HG03521 (cell line): ENCODE data around the gene PPP1R3C.

Experiments
- ATAC-seq: cut with Tn5 transposase; IDR thresholded peaks from one replicate; pipeline ENCODE4 v1.9.1; 2021; ENCODE audit warnings: mild to moderate bottlenecking, moderate library complexity; ENCODE audit not compliant: unreplicated experiment

The PPP1R3C gene

DNA sequence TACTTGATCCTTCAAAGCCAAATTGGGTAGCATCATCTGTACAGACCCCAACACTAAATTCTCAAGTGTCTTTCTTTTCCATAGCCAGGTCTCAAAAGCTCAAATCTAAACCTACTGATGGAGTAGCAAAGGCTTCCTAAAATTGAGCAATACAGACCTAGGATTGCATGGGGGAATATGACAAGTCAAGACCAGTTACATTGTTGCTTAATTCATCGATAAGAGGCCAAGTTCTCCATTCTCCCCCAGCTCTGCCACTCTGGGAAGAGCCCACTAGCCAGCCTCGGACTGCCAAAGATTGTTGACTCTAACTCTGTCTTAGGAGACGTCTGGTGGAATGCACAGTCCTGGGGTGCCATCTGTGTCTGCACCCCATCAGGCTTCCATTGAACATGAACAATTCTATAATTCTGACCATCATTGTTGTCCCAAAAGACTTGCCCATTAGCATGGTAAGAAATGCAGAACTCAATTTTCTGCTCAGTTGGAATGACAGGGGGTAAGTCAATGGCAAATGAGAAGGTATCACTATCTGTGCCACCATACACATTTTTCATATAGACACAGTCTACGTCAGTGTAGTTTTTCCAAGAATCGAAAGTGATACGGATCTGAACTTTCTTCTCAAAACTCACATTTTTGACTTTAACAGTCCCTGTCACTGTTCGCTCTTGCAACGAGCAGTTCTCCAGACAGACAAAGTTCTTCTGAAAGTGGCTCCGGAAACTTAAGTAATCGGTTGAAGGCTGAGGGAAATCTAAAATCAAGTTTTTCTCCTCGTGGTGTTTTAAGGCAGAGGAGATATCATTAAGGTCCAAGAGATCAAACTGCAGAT, 2.9 kb downstream of the PPP1R3C start:
- no peak for ATAC-seq

DNA sequence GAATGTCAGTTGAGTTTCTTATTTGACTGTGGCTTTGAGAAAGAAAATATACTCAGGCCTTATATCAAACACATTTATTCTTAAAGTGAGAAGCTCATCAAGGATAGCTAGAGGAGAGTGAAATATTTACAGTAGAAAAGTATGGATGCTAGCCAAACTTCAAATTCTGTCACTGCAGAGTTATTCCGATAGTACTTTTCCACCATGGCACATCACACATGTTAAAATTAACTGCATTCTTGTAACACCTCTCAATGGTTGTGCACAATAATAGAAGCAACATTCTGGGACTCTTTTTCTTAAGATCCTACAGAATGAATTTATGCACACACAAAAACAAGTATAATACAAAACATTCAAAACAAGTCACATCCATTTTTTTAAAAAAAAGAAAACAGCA, 4.5 kb downstream of the PPP1R3C start:
- no peak for ATAC-seq

DNA sequence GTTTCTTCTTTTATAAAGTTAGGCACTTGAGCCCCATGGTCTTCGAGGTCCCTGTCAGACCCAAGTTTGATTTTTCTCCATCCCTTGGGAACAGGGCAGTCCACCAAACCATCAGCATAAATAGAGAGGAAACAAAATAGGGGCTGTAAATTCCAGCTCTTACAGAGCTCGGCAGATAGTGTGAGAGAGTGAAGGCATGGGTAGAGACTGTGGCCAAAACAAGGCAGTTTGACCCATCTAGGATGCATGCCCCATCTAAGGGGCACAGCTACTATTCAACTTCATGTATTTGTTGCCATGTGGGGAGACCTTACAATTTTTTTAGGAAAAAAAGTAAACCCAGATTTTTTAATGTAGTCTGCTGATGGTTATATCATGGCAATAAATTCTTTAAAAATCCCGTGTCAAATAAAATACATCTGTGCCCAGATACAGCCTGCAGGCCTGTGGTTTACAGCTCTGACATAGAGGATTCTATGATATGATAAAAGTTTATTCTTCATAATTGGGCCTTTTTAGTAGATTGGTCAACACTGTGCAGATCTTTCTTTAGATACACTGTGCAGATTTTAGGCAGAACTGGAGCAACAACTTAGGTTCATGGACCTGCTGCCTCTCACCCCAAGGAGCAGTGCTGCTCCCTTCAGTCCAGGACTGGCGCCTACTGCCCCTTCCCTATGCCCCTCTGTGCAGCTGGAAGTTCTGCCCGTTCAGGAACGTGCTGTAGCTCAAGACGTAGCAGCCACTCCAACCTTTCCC, 5.3 kb downstream of the PPP1R3C start:
- no peak for ATAC-seq

DNA sequence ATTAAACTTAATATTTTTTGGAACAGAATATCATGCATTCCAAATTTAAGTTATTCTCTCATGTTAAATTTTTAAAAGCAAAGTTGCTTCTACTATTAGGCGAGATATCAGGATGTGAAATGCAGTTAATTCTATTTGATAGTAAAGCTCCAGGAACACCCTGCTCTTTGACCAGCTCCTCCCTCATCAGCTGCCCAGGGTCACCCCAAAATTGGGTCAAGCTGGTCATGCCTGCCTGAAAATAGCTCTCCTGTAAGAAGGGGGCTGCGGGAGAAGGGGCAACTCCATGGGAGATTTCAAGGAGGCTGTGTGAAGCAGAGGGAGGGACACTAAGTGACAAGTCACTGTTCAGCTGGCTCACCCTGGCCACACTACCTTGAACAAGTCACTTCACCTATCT, 5.9 kb downstream of the PPP1R3C start:
- no peak for ATAC-seq

DNA sequence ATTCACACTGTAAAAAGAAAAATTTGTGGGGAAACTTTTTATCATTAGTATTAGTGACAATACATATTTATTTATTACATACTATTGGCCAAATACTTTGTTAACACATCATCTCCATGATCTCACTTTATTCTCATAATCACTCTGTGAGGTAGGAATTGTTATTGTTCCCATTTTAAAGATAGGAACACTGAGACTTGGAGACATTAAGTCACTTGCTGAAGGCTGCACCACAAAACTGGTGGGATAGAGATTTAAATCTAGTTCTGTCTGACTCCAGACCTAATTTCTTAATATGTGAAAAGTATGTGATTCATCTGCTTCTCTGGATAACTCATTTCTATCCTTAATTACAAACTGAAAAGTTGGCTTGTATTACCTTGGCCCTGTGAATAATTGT, 8.2 kb downstream of the PPP1R3C start:
- ATAC-seq, result no peak

DNA sequence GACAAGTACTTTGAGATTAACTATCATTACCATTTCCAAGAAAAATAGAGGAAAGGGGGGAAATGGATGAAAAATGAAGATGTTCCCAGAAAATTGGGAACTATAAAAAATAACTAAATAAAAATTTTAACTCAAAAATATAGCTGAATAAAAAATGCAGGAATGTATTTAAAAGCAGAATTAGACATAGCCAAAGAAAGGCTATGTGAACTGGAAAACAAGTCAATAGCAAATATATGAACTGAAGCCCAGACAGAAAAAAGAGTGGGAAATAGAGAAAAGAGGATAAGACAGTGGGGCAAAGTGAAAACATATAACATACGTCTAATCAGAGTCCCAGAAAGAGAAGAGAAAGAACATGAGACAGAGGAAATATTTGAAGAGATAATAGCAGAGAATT, 10.3 kb downstream of the PPP1R3C start:
- no peak for ATAC-seq

DNA sequence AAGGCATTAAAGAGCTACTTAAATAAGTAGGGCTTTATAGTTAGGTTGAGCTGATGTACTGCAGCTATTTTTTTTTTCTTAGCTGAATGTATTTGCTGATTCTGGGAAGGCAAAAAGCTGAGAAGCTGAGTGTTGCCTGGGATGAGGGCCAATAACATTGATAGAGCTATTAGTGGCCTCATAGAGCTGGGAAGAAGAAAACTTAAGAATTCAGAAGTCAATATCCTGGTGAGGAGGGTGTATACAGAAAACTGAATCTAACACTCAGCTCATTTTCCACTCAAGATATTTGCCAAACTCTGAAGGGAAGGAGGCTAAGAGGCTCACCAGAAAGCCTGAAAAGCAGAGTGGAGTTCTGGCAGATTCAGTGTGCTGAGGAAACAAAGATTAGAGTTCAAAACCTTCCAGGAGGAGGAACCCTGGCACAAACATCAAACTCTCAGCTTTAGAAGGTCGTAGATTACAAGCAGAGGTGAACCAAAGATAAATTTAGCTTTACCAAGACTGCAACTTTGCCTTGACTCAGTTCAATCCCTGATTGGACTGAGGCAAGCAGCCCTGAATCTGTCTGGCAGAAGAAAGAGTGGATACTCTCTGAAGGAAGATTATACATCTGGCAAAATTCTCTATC, 11.3 kb downstream of the PPP1R3C start:
- no peak for ATAC-seq

DNA sequence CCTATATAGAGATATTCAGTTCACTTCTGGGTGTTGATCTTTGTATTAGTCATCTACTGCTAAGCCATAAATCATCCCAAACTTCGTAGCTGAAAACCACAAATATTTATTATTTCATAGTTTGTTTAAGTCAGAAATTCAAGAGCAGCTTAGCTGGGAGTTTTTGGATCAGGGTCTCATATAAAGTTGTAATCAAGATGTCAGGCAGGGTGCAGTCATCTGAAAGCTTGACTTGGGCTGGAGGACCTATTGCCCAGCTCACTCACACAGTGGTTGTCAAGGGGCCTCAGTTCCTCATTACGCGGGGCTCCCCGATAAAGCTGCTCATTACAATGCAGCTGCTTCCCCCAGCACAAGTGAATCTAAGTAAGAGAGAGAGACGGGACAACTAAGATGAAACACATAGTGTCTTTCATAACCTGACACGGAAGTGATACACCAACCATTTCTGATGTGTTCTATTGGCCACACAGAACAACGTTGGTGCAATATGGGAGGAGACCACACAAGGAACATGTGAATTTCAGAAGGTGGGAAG, 15.7 kb downstream of the PPP1R3C start:
- no peak for ATAC-seq

DNA sequence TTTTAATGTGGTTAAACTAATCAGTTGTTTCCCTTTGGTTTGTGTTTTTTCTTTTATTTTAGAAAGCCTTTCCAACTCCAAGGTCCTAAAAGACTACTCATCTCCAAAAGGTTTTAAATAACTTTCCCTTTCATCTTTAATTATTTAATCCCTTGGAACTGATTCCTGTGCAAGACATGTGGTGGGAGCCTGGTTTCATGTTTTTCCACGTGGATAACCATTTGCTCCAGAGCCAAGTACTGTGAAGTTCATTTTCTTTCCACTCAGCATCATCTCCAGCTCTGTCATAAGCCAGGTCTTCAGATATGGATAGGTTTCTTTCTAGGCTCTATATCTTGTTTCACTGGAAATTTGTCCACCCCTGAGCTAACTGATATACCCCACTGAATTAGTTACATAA, 16.7 kb downstream of the PPP1R3C start:
- no peak for ATAC-seq

DNA sequence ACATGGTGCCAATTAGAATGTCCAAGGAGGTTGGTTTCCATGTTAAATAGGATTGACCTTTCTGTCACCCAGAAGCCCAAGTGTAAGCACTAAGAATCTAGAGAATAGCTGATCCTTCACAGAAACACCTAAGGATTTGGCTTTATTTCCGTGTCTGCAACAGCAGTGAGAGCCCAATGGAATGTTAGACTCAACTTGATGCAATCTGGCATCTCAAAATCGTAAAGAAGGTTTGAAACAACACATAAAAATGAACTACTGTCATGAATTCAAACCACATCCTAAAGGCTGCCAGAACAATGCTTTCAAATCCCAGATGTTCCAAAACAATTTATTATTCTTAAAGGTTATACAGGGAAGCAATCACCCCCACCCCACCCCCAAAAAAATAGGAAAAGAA, 18.6 kb downstream of the PPP1R3C start:
- ATAC-seq, result no peak

DNA sequence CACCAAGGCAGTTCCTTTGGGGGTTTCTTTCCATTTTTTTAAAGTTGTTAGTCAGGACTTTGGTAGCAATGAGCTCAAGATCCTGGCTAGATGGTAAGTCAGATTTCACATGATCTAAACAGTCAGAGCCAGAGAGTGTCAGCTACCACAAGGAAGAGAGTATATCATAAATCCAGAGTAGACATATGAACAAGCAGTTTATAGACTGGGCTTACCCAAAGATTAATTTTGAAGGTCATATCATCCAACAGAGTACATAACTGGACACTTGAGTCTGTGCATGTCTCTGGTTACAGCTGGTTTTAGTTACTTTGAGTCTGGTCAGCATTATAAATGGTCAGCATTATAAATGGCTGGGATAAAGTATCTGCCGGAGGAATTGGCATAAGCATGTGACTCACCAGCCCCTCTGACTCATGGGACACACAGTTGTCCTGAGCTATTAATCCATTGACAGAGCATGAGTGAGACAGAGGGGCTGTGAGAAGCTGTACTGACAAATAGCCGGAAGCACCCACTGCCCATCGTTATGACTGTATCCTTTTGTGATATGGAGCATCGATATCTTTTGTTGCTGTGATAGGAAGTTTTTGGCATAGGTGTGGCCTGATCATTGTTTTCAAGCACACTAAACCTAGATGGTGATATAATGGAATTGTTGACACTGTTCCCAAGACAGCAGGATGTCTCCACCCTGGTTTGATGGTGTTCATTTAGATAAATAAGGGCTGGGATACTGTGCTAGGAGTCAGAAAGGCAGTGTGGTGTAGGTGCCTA, 19.3 kb downstream of the PPP1R3C start:
- no peak for ATAC-seq

DNA sequence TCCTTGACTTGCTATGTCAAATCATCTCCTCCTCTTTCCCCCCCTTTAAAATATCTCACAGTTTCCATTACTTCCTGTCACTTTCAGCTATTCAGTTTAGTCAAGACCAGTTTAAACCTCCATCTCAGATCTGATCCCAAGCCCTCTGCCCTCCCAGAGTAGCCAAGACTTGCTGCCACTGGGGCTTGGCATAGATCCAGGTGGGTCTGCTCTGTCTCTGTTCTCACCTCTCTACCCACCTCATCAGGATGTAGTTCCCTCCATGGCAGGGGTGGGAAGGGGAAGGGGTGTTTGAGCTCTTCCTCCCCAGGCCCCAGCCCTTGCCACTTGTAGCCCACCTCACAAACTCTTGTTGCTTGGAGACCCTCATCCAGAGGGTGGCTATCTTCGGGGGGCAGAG, 22.0 kb downstream of the PPP1R3C start:
- ATAC-seq, result no peak

DNA sequence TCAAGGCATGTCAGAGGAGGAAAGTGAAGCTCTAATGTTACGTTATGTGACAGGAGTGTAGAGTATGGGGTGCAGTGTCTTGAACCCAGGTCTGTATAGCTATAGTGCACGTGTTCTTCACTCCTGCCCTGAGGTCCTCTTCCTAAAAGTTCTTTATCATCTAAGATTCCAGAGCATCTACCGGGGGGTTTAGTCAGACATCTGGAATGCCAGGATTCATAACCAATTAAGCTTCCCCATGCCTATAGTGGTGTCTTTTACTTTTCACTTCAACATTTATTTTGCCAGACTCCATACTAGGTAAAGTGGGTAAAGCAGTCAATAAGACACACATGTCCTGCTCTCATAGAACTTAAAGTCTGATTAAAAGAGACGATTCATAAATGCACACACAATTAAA, 22.4 kb downstream of the PPP1R3C start:
- no peak for ATAC-seq

DNA sequence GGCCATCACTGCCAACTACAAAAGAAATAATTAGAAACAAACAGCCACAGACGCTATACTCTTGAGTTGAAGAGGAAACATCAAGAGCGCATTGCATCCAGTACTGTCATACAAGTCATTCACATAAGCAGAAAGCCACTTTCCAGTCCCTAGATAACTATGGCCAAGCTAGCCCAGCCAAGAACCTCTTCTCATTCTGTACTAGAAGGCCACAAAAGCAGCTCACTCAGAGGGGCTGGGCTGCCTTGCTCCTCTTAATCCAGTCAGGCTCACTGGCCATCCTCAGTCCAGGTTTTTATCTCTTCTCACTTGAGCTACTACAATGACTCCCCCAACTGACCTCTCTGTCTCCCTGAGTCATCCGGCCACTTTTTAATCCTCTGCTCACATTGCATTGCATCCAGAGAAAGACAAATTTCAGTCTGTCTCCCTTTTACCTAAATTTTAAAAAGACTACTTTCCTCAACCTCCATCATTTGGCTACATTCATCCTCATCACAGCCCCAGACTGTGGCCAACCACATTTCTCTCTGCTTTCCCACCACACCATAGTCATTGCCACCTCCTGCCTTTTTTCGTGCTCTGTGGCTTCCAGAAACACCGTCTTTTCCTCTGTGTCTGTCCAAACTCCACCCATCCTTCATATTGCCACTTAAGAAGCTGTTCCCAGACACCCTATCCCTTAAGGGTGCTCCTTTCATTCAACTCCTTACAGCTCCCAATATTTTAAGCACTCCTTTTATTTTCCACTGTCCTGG, 25.0 kb downstream of the PPP1R3C start:
- ATAC-seq, result no peak

DNA sequence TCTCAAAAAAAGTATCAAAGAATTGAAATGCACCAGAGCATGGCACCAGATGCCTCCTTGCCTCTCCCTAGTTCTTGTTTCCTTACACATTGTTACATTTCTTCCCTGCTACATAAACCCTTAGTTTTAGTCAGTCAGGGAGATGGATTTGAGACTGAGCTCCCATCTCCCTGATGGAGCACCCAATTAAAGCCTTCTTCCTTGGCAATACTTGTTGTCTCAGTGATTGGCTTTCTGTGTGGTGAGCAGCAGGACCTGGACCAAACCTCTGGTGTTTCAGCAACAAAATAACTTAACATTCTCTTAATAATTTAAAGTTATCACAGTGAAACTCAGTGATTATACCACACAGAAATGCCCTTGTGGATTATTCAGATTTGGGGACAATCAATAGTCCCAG, 26.9 kb downstream of the PPP1R3C start:
- ATAC-seq, result no peak

DNA sequence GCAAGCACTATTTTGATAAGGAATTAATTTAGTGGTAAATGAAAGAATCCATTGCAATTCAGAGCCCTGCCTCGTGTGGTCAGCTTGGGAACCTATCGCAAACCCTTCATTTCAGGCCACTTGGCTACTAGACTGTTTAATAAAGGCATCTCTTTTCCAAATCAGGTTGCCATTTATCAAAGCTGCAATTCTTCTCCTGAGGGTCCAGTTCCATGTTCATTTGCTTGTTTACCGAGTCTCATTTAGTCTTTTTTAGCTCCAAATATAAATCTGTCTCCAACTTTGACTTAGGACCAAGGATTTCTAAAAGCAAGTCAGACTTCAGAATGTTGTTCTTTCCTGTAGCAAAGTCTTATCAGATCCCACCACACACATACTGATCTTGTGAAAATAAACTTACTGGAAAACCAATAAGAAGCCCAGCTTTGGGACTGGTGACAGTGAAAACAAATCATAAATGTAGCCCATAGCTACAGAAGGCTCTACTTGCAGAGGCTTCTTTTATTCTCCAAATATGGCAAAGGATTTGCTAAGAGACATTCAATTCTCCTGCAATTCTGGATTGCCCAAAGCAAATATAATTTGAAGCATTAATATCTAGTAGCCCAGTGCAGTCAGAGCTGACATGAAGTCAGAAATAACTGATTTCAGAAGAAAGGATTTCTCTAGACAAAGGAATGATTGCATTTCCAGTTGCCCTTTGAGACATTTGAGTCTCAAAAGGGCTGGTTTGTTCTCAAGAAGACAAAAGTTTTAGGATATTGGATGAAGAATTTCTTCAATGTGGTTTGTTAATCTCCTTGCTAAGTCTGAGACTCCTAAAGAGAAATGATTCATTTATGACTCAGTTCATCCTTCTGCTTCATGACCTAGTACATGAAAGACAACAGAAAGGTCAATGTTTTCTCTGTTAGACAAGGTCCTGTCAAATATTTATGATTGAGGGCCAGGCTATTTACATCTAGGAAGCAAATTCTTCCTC, 28.0 kb downstream of the PPP1R3C start:
- ATAC-seq, result no peak

DNA sequence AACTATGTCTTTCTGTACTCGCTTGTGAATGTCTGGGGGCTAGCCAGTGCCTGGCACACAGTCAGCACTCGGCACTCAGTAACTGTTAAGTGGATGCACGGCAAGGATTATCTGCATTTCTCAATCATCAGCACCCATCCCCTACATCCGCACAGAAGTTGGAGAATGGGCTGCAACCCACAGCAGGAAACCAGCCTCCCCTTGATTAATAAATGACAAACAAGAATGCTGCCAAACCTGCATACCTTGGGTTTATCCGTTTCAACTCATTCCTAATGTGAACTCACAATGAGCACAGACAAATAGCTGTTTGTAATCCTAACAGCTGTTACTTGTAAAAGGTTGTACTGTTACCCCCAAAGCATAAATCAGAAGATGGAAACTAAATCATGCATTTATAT, 28.9 kb downstream of the PPP1R3C start:
- ATAC-seq, result no peak

DNA sequence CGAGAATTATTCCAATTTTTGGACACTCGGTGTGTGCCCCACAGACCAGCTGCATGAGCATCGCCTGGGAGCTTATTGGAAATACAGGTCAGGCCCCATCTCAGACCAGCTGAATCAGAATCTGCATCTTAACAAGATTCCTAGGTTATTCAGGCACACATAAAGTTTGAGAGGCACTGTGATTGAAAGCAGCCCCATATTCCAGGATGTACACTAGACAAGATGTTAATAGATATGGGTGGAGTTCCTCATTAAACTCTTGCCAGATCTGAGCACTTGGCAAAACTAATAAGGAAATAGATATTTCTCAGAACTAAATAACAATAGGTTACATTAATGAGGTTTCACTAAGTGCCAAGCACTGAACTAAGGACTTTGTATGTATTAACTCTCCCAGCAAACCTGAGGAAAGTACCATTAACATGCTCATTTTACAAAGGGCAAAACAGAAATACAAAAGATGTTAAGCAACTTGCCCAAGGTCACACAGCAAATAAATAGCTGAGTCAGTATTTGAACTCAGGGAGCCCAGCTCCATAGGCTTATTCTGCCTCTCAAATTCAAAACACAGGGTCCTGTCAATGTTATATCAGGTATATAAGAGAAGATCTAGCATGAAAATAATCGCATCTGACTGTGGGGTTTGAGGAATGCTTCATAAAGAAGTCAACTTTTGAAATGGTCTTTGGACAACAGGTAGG, 29.9 kb downstream of the PPP1R3C start:
- no peak for ATAC-seq
